ENCODE measurements around the gene CACUL1.

GRCh38 chr10:118778727-118779126, 24.0 kb upstream of the CACUL1 start:
- TF ChIP-seq NBN (conservative IDR thresholded peaks at IDR 0.05) (no peak), MTA1 (CRISPR knock-in tag; IDR thresholded peaks at IDR 0.05; ENCODE audit: borderline replicate concordance) (no peak), ZSCAN20 (CRISPR knock-in tag; IDR thresholded peaks at IDR 0.05; ENCODE audit: borderline replicate concordance) (no peak)

Measured in HepG2 (cell line).